SK-N-SH treated with all-trans-retinoic acid at 6 μM for 48 hours (cell line): ENCODE measurements around the gene G6PC1.
"Not testable (repeated sequence)": the region's sequence is repeated elsewhere in the genome, so short reads cannot be mapped to it uniquely, and the experiment has no call there.

Experiments
- ATAC-seq: fragments of 200-7000 bp; cut with Tn5 transposase; 3 replicates; pipeline ENCODE4 v1.9.1; 2020; ENCODE audit warnings: mild to moderate bottlenecking, moderate library complexity
- BACH2 ChIP-seq: fragments of 250-450 bp; sonication (Bioruptor Pico); IDR thresholded peaks from 2 replicates; pipeline ENCODE4 v1.9.0; 2021; ENCODE audit warnings: mild to moderate bottlenecking, borderline replicate concordance
- CSDC2 ChIP-seq: fragments of 250-450 bp; sonication (Bioruptor Pico); IDR thresholded peaks from 2 replicates; pipeline ENCODE4 v1.5.0; 2020; ENCODE audit warnings: mild to moderate bottlenecking, moderate library complexity
- ESRRG ChIP-seq: fragments of 250-450 bp; sonication (Bioruptor Pico); IDR thresholded peaks from 2 replicates; pipeline ENCODE4 v1.6.1; 2021; ENCODE audit warnings: mild to moderate bottlenecking
- GLIS3 ChIP-seq: fragments of 250-450 bp; sonication (Bioruptor Pico); IDR thresholded peaks from 2 replicates; pipeline ENCODE4 v1.5.0; 2020; ENCODE audit warnings: mild to moderate bottlenecking, moderate library complexity
- ISL1 ChIP-seq: fragments of 250-450 bp; sonication (Bioruptor Pico); IDR thresholded peaks from 2 replicates; pipeline ENCODE4 v2.1.2; 2022; ENCODE audit warnings: mild to moderate bottlenecking, moderate library complexity
- OSR1 ChIP-seq: fragments of 250-450 bp; sonication (Bioruptor Pico); IDR thresholded peaks from 2 replicates; pipeline ENCODE4 v1.8.0; 2022; ENCODE audit warnings: moderate library complexity, mild to moderate bottlenecking, inconsistent platforms
- PPARA ChIP-seq: fragments of 250-450 bp; sonication (Bioruptor Pico); IDR thresholded peaks from 2 replicates; pipeline ENCODE4 v1.5.0; 2020; ENCODE audit warnings: mild to moderate bottlenecking, borderline replicate concordance
- SNAI2 ChIP-seq: fragments of 250-450 bp; sonication (Bioruptor Pico); IDR thresholded peaks from 2 replicates; pipeline ENCODE4 v1.5.0; 2020; ENCODE audit warnings: mild to moderate bottlenecking, moderate library complexity
- TCF4 ChIP-seq: fragments of 250-450 bp; sonication (Bioruptor Pico); IDR thresholded peaks from 2 replicates; pipeline ENCODE4 v1.8.0; 2021; ENCODE audit warnings: mild to moderate bottlenecking, moderate library complexity, borderline replicate concordance
- TOX ChIP-seq: fragments of 250-450 bp; sonication (Bioruptor Pico); IDR thresholded peaks from 2 replicates; pipeline ENCODE4 v1.8.0; 2021; ENCODE audit warnings: mild to moderate bottlenecking, moderate library complexity, borderline replicate concordance
- ZFP3 ChIP-seq: fragments of 250-450 bp; sonication (Bioruptor Pico); IDR thresholded peaks from 2 replicates; pipeline ENCODE4 v1.5.0; 2020; ENCODE audit warnings: mild to moderate bottlenecking, moderate library complexity
- ZNF565 ChIP-seq: fragments of 450-650 bp; formaldehyde crosslinking; conservative IDR thresholded peaks from 2 replicates; pipeline ENCODE4 v1.5.0; 2020; ENCODE audit warnings: low read depth, mild to moderate bottlenecking, moderate library complexity
- ZNF70 ChIP-seq: fragments of 450-650 bp; formaldehyde crosslinking; IDR thresholded peaks from 2 replicates; pipeline ENCODE4 v1.5.0; 2020; ENCODE audit warnings: mild to moderate bottlenecking, moderate library complexity
- ZNF8 ChIP-seq: fragments of 450-650 bp; formaldehyde crosslinking; IDR thresholded peaks from 2 replicates; pipeline ENCODE4 v1.5.0; 2020; ENCODE audit warnings: mild to moderate bottlenecking, moderate library complexity
- TF ChIP-seq, protein P1 (sequence below): fragments of 250-450 bp; sonication (Bioruptor Pico); IDR thresholded peaks from 2 replicates; pipeline ENCODE4 v1.5.1; 2020; ENCODE audit warnings: low read depth, mild to moderate bottlenecking, moderate library complexity
- TF ChIP-seq, protein P2 (sequence below): fragments of 250-450 bp; sonication (Bioruptor Pico); IDR thresholded peaks from 2 replicates; pipeline ENCODE4 v1.5.1; 2021; ENCODE audit warnings: mild to moderate bottlenecking, moderate library complexity
- TF ChIP-seq, protein P3 (sequence below): fragments of 250-450 bp; sonication (Bioruptor Pico); IDR thresholded peaks from 2 replicates; pipeline ENCODE4 v1.8.0; 2020; ENCODE audit warnings: mild to moderate bottlenecking, moderate library complexity, borderline replicate concordance
- TF ChIP-seq, protein P4 (sequence below): fragments of 250-450 bp; sonication (Bioruptor Pico); IDR thresholded peaks from 2 replicates; pipeline ENCODE4 v1.8.0; 2021; ENCODE audit warnings: low read depth, mild to moderate bottlenecking, moderate library complexity, borderline replicate concordance

G6PC1 gene

DNA sequence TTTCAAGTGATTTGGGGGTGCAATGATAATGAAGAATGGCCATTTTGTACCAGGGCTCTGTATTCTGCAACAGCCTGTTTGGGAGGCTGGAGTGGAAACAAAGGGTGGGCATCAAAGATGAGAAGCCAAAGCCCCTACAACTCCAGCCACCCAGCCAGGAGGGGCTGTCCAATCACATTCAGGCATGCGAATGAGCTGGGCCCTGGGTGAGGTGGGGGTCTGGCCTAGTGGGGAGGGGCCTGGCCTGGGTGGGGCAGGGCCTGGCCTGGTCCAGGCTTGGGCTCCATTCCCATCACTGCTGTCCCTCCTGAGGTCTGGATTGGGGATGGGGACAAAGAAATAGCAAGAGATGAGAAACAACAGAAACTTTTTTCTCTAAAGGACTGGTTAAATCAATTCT, 43.2 kb upstream of the G6PC1 start (continued):
- TF ChIP-seq, protein P1, sequence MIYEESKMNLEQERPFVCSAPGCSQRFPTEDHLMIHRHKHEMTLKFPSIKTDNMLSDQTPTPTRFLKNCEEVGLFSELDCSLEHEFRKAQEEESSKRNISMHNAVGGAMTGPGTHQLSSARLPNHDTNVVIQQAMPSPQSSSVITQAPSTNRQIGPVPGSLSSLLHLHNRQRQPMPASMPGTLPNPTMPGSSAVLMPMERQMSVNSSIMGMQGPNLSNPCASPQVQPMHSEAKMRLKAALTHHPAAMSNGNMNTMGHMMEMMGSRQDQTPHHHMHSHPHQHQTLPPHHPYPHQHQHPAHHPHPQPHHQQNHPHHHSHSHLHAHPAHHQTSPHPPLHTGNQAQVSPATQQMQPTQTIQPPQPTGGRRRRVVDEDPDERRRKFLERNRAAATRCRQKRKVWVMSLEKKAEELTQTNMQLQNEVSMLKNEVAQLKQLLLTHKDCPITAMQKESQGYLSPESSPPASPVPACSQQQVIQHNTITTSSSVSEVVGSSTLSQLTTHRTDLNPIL (CRISPR knock-in tag): no peak
- no peak for TF ChIP-seq ZNF70 (CRISPR knock-in tag)
- TF ChIP-seq CSDC2 (CRISPR knock-in tag): no peak
- TF ChIP-seq TOX (CRISPR knock-in tag): no peak
- TF ChIP-seq ZNF8 (CRISPR knock-in tag): no peak

DNA sequence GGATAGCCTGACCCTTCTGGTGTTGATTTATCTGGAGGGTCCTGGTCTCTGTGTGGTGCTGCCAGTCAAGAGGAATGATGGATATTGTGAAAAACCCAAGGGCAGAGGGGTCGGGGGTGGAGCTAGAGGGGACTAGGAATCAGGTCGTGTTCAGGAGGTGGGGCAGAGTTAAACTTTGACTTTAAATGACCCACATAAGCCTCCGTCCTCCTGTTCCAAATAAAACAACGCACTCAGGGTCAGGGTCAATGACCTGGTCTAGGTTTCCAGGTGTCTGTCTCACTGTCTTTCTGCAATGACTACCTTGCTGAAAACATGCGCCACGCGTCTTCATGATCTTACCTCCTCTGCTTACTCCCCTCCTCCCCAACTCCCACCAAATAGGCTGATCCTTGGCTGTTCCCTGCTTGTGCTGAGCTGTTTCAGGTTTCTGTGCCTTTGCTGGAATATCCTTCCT, 34.9 kb upstream of the G6PC1 start:
- TF ChIP-seq ISL1 (CRISPR knock-in tag): no peak
- no peak for TF ChIP-seq ZNF8 (CRISPR knock-in tag)
- TF ChIP-seq, protein P2, sequence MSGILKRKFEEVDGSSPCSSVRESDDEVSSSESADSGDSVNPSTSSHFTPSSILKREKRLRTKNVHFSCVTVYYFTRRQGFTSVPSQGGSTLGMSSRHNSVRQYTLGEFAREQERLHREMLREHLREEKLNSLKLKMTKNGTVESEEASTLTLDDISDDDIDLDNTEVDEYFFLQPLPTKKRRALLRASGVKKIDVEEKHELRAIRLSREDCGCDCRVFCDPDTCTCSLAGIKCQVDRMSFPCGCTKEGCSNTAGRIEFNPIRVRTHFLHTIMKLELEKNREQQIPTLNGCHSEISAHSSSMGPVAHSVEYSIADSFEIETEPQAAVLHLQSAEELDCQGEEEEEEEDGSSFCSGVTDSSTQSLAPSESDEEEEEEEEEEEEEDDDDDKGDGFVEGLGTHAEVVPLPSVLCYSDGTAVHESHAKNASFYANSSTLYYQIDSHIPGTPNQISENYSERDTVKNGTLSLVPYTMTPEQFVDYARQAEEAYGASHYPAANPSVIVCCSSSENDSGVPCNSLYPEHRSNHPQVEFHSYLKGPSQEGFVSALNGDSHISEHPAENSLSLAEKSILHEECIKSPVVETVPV (CRISPR knock-in tag): no peak
- no peak for TF ChIP-seq ESRRG (CRISPR knock-in tag)
- no peak for TF ChIP-seq PPARA (CRISPR knock-in tag)
- no peak for ATAC-seq

DNA sequence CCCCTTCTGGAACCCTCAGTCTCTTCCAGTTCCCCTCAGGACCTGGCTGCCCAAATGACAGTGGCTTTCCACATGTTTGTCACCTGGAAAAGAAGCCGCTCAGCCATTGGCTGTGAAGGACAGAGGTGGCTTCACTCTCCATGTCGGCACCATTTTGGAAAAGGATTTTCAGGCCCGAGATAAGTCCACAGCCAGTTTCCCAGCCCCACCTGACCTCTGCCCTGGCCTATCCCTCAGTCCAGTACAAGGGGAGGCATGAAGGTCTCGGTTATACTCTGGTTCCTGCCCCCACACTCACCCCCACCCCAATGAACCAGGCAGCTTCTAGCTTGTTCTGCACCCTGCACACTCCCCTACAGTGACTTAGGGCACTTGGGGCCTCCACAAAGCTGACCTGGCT, 34.4 kb upstream of the G6PC1 start:
- no peak for ATAC-seq
- TF ChIP-seq, protein P3, sequence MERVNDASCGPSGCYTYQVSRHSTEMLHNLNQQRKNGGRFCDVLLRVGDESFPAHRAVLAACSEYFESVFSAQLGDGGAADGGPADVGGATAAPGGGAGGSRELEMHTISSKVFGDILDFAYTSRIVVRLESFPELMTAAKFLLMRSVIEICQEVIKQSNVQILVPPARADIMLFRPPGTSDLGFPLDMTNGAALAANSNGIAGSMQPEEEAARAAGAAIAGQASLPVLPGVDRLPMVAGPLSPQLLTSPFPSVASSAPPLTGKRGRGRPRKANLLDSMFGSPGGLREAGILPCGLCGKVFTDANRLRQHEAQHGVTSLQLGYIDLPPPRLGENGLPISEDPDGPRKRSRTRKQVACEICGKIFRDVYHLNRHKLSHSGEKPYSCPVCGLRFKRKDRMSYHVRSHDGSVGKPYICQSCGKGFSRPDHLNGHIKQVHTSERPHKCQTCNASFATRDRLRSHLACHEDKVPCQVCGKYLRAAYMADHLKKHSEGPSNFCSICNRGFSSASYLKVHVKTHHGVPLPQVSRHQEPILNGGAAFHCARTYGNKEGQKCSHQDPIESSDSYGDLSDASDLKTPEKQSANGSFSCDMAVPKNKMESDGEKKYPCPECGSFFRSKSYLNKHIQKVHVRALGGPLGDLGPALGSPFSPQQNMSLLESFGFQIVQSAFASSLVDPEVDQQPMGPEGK (CRISPR knock-in tag): no peak
- TF ChIP-seq BACH2 (CRISPR knock-in tag): no peak
- TF ChIP-seq ISL1 (CRISPR knock-in tag): no peak
- TF ChIP-seq ZFP3: no peak
- TF ChIP-seq, protein P4, sequence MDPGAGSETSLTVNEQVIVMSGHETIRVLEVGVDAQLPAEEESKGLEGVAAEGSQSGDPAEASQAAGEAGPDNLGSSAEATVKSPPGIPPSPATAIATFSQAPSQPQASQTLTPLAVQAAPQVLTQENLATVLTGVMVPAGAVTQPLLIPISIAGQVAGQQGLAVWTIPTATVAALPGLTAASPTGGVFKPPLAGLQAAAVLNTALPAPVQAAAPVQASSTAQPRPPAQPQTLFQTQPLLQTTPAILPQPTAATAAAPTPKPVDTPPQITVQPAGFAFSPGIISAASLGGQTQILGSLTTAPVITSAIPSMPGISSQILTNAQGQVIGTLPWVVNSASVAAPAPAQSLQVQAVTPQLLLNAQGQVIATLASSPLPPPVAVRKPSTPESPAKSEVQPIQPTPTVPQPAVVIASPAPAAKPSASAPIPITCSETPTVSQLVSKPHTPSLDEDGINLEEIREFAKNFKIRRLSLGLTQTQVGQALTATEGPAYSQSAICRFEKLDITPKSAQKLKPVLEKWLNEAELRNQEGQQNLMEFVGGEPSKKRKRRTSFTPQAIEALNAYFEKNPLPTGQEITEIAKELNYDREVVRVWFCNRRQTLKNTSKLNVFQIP: no peak
- TF ChIP-seq PPARA (CRISPR knock-in tag): no peak

DNA sequence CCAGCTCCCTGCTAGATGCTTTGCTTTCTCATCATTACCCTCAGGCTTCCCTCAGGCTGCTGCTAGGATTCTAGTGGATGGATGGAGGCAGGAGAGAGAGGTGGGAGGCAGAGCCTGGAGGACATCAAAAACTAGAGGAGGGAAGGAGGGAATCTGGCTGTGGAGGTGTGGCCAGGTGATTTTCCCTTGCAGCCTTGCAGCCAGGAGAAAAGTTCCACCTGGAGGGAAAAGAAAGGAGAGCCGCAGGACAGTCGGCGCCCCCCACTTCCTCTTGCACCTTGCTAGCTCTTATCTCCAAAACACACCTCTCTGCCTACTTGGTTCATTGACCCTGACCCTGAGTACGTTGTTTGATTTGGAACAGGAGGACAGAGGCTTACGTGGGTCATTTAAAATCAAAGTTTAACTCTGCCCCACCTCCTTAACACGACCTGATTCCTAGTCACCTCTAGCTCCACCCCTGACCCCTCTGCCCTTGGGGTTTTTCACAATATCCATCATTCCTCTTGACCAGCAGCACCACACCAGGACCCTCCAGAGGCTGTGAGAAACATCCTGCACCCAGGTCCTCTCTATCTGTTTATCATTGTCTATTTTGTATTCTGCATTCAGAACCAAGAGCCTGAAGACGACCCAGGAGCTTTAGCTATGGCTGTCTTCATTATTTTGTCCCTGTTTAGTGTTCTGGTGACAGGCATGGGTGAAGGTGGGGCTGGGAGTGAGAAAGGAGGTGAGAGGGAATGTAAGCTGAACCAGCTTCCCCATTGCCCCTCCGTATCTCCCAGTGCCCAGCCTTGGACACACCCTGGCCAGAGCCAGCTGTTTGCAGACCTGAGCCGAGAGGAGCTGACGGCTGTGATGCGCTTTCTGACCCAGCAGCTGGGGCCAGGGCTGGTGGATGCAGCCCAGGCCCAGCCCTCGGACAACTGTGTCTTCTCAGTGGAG, 33.7 kb upstream of the G6PC1 start:
- TF ChIP-seq ISL1 (CRISPR knock-in tag) (no peak), OSR1 (CRISPR knock-in tag) (no peak), GLIS3 (CRISPR knock-in tag) (no peak), TCF4 (CRISPR knock-in tag) (no peak), ZNF70 (CRISPR knock-in tag) (no peak), ESRRG (CRISPR knock-in tag) (no peak), PPARA (CRISPR knock-in tag) (no peak), TOX (CRISPR knock-in tag) (no peak), ZNF565 (CRISPR knock-in tag) (no peak), SNAI2 (CRISPR knock-in tag) (no peak)
- TF ChIP-seq, protein P3 (CRISPR knock-in tag): no peak
- TF ChIP-seq, protein P1 (CRISPR knock-in tag): no peak
- ATAC-seq: no peak

DNA sequence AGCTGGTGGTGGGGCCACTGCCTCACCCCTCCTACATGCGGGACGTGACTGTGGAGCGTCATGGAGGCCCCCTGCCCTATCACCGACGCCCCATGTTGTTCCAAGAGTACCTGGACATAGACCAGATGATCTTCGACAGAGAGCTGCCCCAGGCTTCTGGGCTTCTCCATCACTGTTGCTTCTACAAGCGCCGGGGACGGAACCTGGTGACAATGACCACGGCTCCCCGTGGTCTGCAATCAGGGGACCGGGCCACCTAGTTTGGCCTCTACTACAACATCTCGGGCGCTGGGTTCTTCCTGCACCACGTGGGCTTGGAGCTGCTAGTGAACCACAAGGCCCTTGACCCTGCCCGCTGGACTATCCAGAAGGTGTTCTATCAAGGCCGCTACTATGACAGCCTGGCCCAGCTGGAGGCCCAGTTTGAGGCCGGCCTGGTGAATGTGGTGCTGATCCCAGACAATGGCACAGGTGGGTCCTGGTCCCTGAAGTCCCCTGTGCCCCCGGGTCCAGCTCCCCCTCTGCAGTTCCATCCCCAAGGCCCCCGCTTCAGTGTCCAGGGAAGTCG, 32.8 kb upstream of the G6PC1 start:
- not testable (repeated sequence) for ATAC-seq
